NT2/D1 (cell line): ENCODE measurements around the gene EDC4.
A peak's percentile ranks its signal among the peaks of the same experiment; 100 is the strongest.

Source experiments
- SUZ12 ChIP-seq: IDR thresholded peaks from 2 replicates; pipeline ENCODE4 v1.6.1; 2011; ENCODE audit not compliant: insufficient read length, insufficient read depth; ENCODE audit errors: extremely low read depth
- YY1 ChIP-seq: IDR thresholded peaks from 2 replicates; pipeline ENCODE4 v1.6.1; 2011; ENCODE audit not compliant: insufficient read length, insufficient read depth
- ZNF274 ChIP-seq: IDR thresholded peaks from 2 replicates; pipeline ENCODE4 v1.6.1; 2011; ENCODE audit warnings: mild to moderate bottlenecking, low read depth, low read length

DNA sequence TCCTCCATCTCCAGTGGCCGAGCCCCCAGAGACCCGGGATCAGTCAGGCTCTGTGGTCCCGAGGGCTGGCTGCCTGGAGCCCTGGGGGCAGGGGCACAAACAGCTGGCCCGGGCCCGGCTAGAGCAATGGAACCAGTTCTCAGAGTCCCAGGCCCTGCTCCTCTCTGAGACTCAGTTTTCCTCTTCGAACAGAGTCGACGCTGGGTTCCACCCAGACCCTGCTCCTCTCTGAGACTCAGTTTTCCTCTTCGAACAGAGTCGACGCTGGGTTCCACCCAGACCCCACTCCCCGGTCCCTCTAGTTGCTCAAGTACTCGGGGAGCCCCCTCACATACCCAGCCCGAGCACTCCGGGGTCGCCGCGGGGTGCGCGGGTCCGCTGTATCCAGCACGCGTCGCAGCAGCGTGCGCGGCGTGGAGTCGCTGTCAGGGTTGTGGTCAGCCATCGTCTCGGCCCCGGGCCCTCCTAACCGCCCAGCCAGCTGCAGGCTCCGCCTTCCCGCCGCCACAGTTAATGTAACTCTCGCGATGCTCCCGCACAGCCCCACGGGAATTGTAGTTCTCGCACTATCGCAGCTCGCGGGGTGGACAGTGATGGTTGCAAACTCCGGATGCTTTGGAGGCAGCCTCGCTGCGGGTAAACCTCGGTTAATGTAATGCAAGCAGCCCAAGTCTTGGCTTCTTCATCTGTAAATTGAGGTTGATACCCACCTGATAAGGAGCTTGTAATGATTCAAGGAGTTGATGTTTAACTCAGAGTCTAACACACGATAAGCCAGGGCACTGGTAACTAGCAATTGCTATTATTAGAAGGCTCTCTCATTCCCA lies 39.2 kb upstream of the EDC4 start:
- TF ChIP-seq YY1 (peak; percentile 65), ZNF274 (no peak), SUZ12 (no peak)
